ENCODE results near the gene MED10.

MED10 gene

DNA sequence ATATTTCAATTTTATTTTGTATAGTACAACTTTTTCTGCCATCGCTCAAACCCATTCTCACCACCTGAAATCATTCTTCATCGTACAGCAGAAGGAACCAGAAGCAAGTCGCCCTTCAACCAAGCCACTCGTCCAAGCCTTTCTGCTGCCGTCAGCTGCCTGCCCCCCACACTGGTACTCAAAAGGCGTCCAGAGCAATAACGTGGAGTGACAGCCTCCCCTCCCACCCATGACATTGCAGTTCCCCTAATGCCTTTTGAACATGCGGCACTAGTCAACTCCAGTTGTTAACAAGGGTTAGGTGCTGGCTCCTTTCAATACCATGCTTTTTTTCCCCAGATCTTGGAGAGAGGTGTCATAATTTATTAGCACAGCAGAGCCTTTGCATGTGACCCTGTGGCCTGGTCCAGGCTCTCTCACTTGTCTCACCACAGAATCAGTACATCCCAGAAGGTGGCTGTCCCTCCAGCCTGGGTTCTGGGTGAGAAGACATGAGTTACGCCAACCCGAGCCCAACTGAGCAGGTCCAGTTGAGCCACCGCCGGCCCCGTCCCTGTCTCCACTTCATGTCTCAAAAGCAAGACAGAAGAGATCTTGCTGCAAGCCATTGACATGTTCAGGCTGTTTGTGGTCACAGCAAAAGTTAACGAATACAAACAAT lies 20.4 kb upstream of the MED10 start:
- DNase-seq (ENCODE audit: low spot score), result no peak

DNA sequence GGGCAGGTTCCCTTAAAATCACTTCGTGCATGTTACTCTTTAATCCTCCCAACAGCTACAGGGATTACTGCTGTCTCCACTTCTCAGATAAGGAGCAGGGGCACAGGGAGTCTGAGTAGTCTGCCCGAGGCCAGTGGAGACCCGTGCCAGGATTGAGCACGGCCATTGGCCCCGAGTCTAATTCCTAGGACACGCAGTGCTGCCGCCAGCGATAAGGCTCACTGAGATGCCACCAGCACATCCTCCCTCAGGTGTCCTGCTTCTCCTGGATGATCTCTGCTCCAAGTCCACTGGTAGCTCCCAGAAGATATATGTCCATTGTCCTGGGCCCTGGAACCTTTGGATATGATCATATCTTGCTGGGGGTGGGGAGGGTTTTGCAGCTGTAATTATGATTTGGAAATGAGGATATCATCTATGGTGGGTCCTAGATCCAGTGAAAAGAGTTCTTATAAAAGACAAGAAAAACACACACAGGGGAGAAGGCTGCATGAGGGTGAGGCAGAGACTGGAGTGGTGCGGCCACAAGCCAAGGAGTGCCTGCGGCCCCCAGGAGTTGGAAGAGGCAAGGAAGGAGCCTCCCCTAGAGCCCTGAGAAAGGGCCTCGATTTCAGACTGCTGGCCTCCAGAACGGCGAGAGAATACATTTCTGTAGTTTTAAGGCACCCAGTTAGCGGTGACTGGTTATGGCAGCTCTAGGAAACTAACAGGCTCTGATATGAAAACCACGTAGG lies 19.4 kb upstream of the MED10 start:
- DNase-seq (ENCODE audit: low spot score), result no peak

DNA sequence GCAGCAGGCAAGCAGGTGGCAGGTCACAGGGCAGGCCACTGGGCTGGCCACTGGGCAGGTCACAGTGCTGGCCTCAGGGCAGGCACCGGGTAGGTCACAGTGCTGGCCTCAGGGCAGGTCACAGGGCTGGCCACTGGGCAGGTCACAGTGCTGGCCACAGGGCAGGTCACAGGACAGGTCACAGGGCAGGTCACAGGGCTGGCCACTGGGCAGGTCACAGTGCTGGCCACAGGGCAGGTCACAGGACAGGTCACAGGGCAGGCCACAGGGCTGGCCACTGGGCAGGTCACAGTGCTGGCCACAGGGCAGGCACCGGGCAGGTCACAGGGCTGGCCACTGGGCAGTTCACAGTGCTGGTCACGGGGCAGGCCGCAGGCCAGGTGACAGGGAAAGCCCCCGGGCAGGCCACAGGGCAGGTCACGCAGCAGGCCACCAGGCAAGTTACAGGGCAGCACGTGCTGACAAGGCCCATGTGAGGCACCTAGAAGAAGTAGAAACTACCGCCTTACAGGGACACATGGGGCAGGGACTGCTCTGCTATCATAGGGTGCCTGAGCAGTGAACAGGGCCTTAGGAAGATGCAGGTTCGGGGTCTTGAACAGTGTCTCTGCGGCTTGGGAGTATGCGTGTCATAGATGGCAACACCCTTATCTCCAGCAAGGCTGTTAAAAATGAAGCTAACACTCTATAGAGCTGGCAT lies 18.6 kb upstream of the MED10 start:
- DNase-seq (ENCODE audit: low spot score), result no peak

DNA sequence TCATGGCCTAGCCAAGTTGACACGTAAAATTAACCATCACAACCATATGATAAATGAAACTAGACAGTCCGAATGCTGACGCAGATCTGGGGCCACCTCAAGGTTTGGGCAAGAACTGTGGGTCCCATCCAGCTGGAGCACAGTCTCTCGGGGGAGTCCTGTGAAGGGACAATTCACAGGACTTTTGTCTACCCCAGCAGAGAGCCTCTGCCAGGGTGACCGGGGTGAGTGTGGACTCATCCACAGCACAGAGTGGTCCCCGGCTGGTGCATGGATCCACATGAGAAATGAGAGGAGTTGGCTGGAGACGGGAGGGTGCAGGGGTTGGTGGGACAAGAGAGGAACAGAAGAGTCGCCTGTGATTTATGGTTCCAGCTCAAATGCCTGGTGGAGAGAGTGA lies 17.7 kb upstream of the MED10 start:
- no peak for DNase-seq (ENCODE audit: low spot score)

DNA sequence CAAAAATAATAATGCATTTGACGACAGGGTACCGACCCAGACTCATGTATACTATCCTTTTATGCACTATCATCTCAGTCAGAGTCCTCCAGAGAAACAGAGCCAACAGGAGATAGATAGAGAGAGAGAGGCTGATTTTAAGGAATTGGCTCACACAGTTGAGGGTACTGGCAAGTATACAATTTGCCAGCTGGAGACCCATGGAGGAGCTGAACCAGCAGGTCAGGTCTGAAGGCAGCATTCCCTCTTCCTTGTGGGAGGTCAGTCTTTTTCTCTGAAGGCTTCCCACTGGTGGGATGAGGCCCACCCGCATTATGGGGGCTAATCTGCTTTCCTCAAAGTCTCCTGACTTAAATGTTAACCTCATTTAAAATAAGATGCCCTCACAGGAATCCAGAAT lies 17.3 kb upstream of the MED10 start:
- no peak for DNase-seq (ENCODE audit: low spot score)

DNA sequence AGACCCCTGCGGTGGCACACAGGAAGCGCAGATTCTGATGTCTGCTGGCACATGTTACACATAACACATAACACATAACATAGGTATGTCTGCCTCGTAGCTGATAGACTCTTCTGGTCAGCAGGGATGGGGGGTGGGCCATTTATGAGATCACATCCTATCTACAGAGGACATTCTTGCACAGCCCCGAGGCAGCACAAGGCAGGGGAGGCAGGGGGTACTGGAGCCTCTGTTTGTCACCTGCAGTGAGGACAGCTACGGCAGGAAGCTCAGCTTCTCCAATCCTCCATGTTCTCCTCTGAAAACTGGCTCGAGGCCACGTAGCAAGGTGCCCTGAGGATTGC lies 16.7 kb upstream of the MED10 start:
- DNase-seq (ENCODE audit: low spot score), result no peak

DNA sequence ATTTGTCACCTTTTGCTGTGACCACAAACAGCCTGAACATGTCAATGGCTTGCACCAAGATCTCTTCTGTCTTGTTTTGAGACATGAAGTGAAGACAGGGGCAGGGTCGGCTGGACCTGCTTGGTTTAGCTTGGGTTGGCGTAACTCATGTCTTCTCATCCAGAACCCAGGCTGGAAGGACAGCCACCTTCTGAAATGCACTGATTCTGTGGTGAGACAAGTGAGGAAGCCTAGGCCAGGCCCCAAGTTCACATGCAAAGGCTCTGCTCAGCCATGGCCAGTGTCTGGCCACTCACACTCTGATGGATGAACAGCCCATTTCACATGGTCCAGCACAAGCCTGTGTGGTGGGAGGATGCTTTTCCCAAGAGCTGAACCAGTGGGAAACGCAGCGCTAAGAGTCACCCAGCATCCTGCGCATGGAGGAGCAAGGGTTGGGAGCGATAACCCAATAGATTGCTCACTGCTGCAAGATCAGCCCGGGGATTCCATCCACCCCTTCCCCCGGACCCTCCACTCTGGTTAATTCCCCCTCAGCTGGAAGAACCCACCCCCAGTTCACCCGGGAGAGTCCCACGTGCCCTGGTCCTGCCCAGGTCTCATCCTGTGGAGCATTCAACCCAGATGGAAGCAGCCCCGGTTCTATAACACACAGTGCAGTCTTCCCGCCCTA lies 16.2 kb upstream of the MED10 start:
- DNase-seq (ENCODE audit: low spot score), result no peak

DNA sequence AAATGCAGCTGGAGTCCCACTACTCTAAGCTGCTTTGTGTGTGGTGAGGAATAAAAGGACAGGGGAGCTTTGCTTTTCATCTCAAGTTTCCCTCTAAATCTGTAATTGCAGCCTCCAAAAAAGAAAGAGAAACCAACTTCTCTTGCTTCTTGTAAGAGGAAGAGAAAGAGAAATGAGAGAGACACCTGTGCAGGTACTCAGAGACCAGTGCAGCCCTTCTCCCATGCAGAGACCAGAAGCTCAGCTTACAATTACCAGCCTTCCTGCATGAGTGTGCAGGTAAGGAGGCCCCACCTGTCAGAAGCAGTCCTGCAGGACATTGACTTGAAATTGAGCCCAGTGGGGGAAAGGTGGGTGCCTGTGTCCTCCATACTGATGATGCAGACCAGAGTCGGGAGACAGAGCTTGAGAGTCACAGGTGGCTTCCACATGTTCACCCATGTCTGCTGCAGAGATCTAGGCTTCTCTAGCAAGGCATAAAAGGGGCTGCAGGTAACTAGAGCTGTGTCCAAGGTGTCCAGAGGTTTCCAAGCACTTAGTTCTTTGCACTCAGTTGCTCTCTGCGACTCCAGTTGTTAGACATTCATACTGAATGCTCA lies 15.3 kb upstream of the MED10 start:
- DNase-seq (ENCODE audit: low spot score), result no peak

DNA sequence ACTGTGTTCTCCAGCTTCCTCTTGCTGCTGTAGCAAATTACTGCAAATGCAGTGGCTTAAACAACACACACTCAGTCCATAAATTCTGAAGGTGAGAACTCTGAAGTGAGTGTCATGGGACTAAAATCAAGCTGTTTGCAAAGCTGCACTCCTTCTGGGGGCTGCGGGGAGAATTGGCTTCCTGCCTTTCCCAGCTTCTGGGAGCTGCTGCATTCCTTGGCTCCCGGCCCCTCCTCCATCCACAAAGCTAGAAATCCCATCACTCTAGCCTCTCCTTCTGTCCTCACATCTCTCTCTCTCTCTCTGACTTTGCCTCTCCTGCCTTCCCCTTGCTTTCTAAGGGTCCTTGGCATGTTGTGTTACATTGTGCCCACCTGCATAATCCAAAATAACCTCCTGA lies 14.2 kb upstream of the MED10 start:
- no peak for DNase-seq (ENCODE audit: low spot score)

DNA sequence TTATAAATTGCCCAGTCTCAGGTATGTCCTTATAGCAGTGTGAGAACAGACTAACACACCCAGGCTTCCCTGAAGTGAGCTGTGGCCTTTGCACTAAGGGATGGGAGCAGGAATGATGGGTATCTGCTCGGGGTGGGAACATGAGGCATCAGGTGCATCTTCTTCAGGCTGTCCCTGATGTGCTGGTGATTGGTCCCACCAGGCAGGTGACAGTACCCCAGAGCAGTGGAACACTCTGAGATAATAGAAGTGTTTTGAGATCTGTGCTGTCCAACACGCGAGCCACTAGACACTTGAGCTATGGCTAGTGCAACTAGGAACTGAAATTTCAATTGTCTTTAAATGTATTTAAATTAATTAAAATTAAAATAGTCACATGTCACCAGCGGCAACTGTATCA lies 12.8 kb upstream of the MED10 start:
- no peak for DNase-seq (ENCODE audit: low spot score)

DNA sequence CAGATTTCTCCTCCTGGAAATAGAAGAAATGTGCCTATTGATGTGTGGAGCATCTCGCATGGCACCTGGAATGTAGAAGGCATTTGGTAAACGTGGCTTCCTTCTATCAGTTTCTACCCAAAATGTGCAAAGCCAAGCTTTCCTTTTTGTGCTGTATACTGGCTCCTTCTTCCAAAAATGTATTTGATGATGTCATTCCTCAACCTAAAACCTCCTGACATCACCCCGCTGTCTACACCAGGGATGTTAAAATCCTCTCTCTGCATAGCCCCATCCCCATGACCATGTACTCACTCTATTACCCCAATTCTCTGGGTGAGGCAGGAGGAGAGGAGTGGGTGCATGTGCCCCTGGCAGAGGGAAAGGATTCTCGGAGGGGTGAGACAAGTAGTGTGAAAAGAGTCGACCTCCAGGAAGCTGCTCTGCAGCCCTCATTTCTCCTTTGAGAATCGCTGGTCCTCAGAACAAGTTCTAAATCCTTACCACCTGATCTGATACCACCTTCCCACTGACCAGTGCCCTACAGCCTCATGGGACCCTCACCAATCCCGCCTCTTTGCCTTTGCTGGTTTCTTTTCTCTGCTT lies 11.7 kb upstream of the MED10 start:
- DNase-seq (ENCODE audit: low spot score), result no peak

DNA sequence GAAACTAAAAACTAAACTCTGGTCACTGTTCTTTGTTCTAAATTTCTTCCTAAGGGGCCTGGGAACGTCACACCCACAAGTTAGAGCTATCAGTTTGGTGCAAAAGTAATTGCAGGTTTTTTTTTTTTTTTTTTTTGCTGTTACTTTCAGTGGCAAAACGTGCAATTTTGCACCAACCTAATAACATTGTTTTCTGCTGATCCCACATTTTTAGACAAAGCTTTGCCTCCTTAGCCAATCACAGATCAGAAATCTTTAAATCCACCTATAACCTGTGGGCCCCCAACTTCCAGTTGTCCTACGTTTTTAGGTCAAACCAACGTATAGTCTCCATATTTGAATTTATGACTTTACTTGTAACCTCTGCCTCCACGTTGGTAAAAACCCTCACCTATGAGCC lies 11.1 kb upstream of the MED10 start:
- DNase-seq (ENCODE audit: low spot score), result no peak

DNA sequence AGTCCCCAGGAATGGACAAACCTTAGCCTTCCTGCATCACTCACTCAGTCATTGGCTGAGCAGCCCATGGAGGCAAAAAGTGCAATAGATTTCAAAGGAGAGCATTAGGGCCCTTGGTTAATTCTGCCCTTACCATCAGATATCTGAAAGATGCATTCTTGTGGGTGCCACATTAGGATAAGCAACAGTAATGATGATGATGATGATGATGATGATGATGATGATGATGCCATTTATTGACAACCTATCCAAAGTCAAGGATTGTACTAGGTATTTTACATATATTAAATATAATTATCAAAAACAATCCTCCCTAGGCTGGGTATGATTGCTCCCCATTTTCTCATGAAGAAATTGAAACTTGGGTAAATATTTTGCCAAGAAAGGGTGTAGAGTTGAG lies 9.6 kb upstream of the MED10 start:
- DNase-seq (ENCODE audit: low spot score), result no peak

DNA sequence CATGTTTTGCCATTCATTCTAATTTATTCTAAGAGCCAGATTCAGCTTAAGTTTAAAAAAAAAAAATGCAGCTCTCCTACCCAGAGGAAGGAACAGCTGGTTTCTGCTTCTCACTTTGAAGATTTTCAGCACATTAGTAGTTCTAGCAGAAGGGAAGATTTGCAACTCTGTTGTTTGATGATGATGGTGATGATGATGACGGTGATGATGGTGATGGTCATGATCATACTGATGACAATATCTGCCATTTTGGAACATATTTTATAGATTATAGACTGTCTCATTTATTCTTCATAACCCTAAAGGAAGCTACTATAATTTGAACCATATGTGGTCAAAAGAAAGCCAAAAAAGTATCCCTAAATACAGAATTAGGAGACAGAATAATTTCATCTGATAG lies 7.9 kb upstream of the MED10 start:
- DNase-seq (ENCODE audit: low spot score), result no peak

DNA sequence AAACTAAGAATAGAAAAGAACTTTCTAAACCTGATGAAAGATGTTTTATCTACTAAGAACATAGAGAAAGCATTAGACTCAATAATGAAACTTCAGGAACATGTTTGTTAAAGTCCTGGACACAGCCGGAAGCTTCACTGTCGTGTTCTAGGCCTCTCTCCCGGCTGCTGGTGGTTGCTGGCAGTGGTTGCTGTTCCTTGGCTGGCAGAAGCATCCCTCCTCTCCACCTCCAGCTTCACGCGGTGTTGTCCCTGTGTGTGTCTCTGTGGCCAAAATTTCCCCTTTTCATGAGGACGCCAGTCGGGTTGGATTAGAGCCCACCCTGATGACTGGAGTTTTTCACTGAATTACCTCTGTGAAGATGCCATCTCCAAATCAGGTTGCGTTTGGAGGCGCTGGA lies 6.5 kb upstream of the MED10 start:
- no peak for DNase-seq (ENCODE audit: low spot score)

DNA sequence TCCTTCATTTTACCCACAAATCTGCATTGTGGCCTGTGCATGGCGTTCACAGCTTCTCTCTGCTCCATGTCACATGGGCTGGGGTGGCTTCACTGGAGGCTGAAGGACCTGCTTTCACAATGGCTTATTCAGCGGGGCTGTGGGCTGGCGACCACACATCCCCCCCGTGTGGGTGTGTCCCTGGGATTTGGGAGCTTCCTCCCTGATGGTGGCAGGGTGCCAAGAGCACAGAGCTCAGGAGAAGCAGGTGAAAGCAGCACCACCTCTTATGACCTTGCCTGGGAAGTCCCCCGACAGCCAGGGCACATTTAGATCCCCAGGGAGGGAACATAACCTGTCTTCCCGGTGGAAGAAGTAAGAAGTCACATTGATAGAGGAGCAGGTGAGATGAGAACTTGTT lies 5.0 kb upstream of the MED10 start:
- no peak for DNase-seq (ENCODE audit: low spot score)

DNA sequence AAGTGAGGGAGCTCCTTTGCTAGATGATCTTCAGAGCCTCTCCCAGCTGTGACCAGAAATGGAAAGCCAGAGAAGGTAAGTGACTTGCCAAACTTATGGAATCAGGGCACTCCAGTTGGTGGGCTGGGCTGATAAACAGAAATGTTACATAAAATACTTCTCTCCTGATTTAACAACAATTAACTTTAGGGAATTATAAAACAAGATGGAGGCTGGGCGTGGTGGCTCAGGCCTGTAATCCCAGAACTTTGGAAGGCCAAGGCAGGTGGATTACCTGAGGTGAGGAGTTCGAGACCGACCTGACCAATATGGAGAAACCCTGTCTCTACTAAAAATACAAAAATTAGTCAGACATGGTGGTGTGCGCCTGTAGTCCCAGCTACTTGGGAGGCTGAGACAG lies 899 bp upstream of the MED10 start:
- DNase-seq (ENCODE audit: low spot score), result no peak

DNA sequence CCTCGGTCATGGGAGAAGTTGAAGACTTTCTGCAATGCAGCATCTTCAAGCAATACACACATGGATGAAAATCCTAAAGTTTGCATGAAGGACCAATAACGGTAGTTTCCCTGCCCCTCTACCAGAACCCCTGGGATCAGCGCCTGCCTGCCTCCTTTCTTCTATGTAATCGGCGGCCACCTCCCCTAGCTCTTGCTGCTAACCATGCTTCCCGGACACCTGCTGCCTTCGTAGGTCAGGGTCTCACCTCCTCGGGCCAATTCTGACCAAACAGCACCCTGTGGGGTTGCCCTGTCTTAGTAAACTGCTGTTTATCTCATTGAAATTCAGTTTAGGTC lies 388 bp upstream of the MED10 start:
- no peak for DNase-seq (ENCODE audit: low spot score)

DNA sequence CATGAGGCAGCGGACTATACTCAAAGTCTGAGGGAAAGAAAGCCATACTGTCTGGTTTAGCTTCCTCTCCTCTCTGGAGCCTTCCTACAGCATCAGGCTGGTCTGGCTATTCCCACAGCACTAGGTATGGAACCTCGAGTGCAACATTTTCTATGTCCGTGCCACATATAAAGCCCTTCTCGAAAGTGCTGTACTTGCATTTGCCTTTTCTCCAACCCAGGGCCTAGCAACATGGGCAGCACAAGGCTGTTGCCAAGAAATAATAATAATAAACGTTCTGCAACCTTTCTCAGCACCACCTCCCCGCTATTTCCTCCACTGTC lies 804 bp downstream of the MED10 start:
- no peak for DNase-seq (ENCODE audit: low spot score)

DNA sequence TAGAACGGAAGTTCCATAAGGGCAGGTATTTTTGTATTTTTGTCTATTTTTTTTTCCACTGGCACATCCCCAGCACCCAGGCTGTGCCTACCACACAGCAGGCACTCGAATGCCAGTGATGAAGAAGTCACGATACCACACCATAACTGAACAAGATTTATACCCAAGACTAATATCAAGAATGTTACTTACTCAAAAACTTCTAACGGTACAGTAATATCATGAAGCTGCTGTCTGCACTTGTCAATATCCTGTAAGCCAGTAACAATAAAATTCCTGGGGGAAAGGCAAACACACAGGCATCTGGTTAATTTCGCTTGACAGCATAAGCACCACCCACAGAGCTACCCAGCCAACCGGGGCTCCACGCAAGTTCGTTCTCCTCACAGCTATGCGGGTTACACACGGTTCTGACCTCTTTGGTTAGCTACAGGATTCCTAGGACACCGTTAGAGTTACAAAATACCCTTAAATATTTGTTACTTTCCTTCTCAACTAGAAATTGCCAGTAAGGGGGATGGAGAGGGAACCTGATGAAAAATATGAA lies 1.3 kb downstream of the MED10 start:
- DNase-seq (ENCODE audit: low spot score), result no peak

DNA sequence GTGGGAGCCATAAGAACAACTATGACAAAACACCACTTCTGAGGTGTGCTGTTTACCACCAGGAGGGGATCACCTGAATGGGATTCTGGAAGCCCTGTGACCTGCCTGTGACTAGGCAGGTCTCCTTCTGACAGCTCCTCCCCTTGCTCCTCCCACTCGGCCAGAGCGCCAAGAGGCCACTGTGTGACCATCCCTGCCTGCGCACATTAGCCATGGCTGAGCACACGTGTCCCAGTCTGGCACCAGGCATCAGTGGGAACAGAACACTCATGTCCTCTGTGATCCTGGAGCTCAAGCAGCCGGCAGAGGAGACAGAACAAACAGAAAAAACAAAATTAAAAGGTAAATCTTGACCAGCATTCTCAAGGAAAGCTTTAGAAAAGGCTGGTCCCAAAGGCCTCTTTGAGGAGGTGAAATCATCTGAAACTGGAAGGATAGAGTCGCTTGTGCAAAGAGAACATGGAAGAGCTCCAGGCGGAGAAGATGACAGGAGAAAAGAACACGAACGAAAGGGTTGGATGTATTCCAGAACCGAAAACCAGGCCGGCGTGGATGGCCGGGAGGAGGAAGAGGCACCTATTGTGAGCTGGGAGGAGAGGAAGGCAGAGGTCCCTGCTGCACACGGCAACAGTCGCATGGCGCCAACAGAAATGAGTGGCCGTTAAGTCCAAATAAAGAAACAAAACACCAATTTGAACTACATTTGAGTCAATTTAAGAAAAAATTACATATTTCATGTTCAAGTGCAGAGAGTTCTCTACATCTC lies 5.1 kb downstream of the MED10 start:
- no peak for DNase-seq (ENCODE audit: low spot score)

All from hepatic stellate cell (primary cell).